Fibroblast of mammary gland (primary cell): ENCODE results near the gene INO80.
"Not testable (repeated sequence)": the region's sequence is repeated elsewhere in the genome, so short reads cannot be mapped to it uniquely, and the experiment has no call there.

ENCODE experiments used
- DNase-seq: peaks from one replicate; pipeline ENCODE4 v3.0.0-alpha.2; 2010; ENCODE audit warnings: low read depth
- H3K4me3 ChIP-seq: 2 replicates; pipeline ENCODE4 v1.5.1; 2011; ENCODE audit warnings: low read depth, mild to moderate bottlenecking, low read length, moderate library complexity; ENCODE audit not compliant: control insufficient read depth
- CTCF ChIP-seq: conservative IDR thresholded peaks from 2 replicates; pipeline ENCODE4 v1.5.1; 2011; ENCODE audit warnings: low read depth, low read length, inconsistent platforms; ENCODE audit not compliant: control insufficient read depth, insufficient read depth

Gene INO80

GRCh38 chr15:41096178-41096577 lies 19.9 kb downstream of the INO80 start:
- no peak overlapping the region for H3K4me3 ChIP-seq
- TF ChIP-seq CTCF, result no peak
- no peak for DNase-seq

GRCh38 chr15:41085029-41085428 lies 31.1 kb downstream of the INO80 start:
- H3K4me3 ChIP-seq, result no peak overlapping the region
- DNase-seq, result no peak

GRCh38 chr15:41080144-41080543 lies 35.9 kb downstream of the INO80 start:
- TF ChIP-seq CTCF, result no peak

More at GRCh38 chr15:41085029-41085428, 31.1 kb downstream of the INO80 start:
- TF ChIP-seq CTCF, result no peak

GRCh38 chr15:41079717-41080116 lies 36.4 kb downstream of the INO80 start:
- H3K4me3 ChIP-seq, result no peak overlapping the region
- DNase-seq, result no peak
- no peak for TF ChIP-seq CTCF

More at GRCh38 chr15:41080144-41080543, 35.9 kb downstream of the INO80 start:
- H3K4me3 ChIP-seq, result no peak overlapping the region
- DNase-seq, result no peak

GRCh38 chr15:41078879-41079278 lies 37.2 kb downstream of the INO80 start:
- DNase-seq, H3K4me3 ChIP-seq: not testable (repeated sequence)

GRCh38 chr15:41078125-41078524 lies 38.0 kb downstream of the INO80 start:
- no peak overlapping the region for H3K4me3 ChIP-seq
- DNase-seq, result no peak
- no peak for TF ChIP-seq CTCF

- TF ChIP-seq CTCF, result no peak
- DNase-seq, result no peak
- no peak overlapping the region for H3K4me3 ChIP-seq
Observed at GRCh38 chr15:41073028-41073427, 43.1 kb downstream of the INO80 start.

GRCh38 chr15:41072013-41072412 lies 44.1 kb downstream of the INO80 start:
- no peak for TF ChIP-seq CTCF
- no peak for DNase-seq
- H3K4me3 ChIP-seq, result no peak overlapping the region
